22Rv1 (cell line): ENCODE results near the gene POTEF.
"Not testable (repeated sequence)": the region's sequence is repeated elsewhere in the genome, so short reads cannot be mapped to it uniquely, and the experiment has no call there.

Source experiments
- ZFX ChIP-seq: fragments of 450-650 bp; IDR thresholded peaks from 2 replicates; pipeline ENCODE4 v1.6.1; 2017; ENCODE audit warnings: antibody characterized with exemption, borderline replicate concordance
- TF ChIP-seq, protein P1 (sequence below): fragments of 450-650 bp; IDR thresholded peaks from 2 replicates; pipeline ENCODE4 v1.5.1; 2017; ENCODE audit warnings: mild to moderate bottlenecking

DNA sequence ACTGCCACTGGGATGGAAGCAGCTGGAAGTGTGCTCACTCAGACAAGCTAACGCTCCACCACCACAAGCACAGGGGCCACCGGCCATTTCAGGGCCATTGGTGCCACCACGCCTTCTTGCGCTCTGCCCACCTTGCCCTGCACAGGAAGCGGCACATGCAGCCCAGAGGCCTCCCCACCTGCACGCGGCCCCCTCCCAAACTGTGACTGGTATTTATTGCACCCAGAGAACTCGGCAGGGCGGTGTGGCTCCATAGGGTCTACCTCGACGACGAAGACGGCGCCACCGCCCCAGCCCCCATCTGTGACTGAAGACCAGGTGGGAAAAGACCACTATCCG is 90.8 kb downstream of the POTEF start:
- TF ChIP-seq, protein P1, sequence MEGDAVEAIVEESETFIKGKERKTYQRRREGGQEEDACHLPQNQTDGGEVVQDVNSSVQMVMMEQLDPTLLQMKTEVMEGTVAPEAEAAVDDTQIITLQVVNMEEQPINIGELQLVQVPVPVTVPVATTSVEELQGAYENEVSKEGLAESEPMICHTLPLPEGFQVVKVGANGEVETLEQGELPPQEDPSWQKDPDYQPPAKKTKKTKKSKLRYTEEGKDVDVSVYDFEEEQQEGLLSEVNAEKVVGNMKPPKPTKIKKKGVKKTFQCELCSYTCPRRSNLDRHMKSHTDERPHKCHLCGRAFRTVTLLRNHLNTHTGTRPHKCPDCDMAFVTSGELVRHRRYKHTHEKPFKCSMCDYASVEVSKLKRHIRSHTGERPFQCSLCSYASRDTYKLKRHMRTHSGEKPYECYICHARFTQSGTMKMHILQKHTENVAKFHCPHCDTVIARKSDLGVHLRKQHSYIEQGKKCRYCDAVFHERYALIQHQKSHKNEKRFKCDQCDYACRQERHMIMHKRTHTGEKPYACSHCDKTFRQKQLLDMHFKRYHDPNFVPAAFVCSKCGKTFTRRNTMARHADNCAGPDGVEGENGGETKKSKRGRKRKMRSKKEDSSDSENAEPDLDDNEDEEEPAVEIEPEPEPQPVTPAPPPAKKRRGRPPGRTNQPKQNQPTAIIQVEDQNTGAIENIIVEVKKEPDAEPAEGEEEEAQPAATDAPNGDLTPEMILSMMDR = not testable (repeated sequence)
- TF ChIP-seq ZFX = not testable (repeated sequence)
